B cell (primary cell): ENCODE results near the gene SINHCAF. TPM values are rescaled to one million over a fixed set of nuclear protein-coding genes. Genes with fewer than 3 reads are reported as not detected.

Experiments used
- ATAC-seq: fragments of 200-7000 bp; cut with Tn5 transposase; one replicate; pipeline ENCODE4 v1.10.0; 2021; ENCODE audit warnings: low read depth, mild to moderate bottlenecking, moderate number of reproducible peaks, moderate library complexity
- CTCF ChIA-PET: fragments of 350-600 bp; sonication (Branson Sonifier 250); formaldehyde crosslinking; loops from one replicate; lab custom pipeline; 2021; ENCODE audit warnings: antibody characterized with exemption, inconsistent platforms; lab: Charles Lee
- POLR2A ChIA-PET: fragments of 350-600 bp; sonication (Branson Sonifier 250); formaldehyde crosslinking; loops from one replicate; lab custom pipeline; 2021; ENCODE audit warnings: antibody characterized with exemption; lab: Charles Lee
- DNase-seq: peaks from one replicate; pipeline ENCODE4 v3.0.0; 2013
- H2AFZ ChIP-seq: 2 replicates; pipeline ENCODE4 v1.6.1; 2012; ENCODE audit warnings: mild to moderate bottlenecking, low read depth, low read length; ENCODE audit not compliant: insufficient read depth, poor library complexity, severe bottlenecking
- H3K27ac ChIP-seq, 2 donors: 1 replicate in 1 of 2; 2 replicates in 1 of 2; pipeline ENCODE4 v1.5.1; 2012 to 2013; ENCODE audit warnings: low read length in 2 of 2, mild to moderate bottlenecking in 2 of 2, moderate library complexity in 1 of 2
- H3K27me3 ChIP-seq, 4 experiments: fragments of 200-600 bp in 1 of 4; sonication (generic) in 1 of 4; replicated peaks in 1 of 4; 1 replicate in 2 of 4; 2 replicates in 2 of 4; pipeline versions ENCODE4 v1.6.1 to v1.7.0; 2013 to 2016; ENCODE audit warnings: low read length in 3 of 4, mild to moderate bottlenecking in 2 of 4, mixed read lengths in 1 of 4, moderate library complexity in 1 of 4; ENCODE audit not compliant: insufficient read depth in 4 of 4, control insufficient read depth in 3 of 4; ENCODE audit errors: control extremely low read depth in 1 of 4
- H3K36me3 ChIP-seq, 2 experiments: replicated peaks in 1 of 2; 1 replicate in 1 of 2; 2 replicates in 1 of 2; pipeline versions ENCODE4 v1.6.1 to v1.7.1; 2013; ENCODE audit warnings: low read length in 1 of 2; ENCODE audit not compliant: insufficient read depth in 2 of 2, control insufficient read depth in 1 of 2; ENCODE audit errors: control extremely low read depth in 1 of 2, extremely low read depth in 1 of 2
- H3K4me1 ChIP-seq, 2 donors: fragments of 200-600 bp in 1 of 2; sonication (generic) in 1 of 2; 1 replicate in 1 of 2; 2 replicates in 1 of 2; pipeline versions ENCODE4 v1.5.1 to v1.6.1; 2013 to 2017; ENCODE audit warnings: low read length in 2 of 2; ENCODE audit not compliant: control insufficient read depth in 2 of 2, insufficient read depth in 2 of 2
- H3K4me2 ChIP-seq: replicated peaks from 2 replicates; pipeline ENCODE3; 2012; ENCODE audit warnings: mild to moderate bottlenecking, low read depth, low read length; ENCODE audit not compliant: poor library complexity, severe bottlenecking
- H3K4me3 ChIP-seq, 5 experiments: fragments of 200-600 bp in 1 of 5; sonication (generic) in 1 of 5; 1 replicate in 3 of 5; 2 replicates in 2 of 5; pipeline versions ENCODE4 v1.5.1 to v1.7.0; 2011 to 2016; ENCODE audit warnings: low read length in 4 of 5, mild to moderate bottlenecking in 4 of 5, low read depth in 2 of 5, control low read depth in 1 of 5, moderate library complexity in 1 of 5; ENCODE audit not compliant: insufficient read depth in 1 of 5; ENCODE audit errors: control extremely low read depth in 1 of 5, extremely low read depth in 1 of 5
- H3K79me2 ChIP-seq: fragments of 200-600 bp; sonication (generic); one replicate; pipeline ENCODE4 v1.6.0; 2016; ENCODE audit warnings: low read length; ENCODE audit not compliant: control insufficient read depth, insufficient read depth
- H3K9ac ChIP-seq: fragments of 200-600 bp; sonication (generic); 2 replicates; pipeline ENCODE4 v1.6.1; 2017; ENCODE audit warnings: mild to moderate bottlenecking, low read length, moderate library complexity
- H3K9me3 ChIP-seq, 3 donors: one replicate each; pipeline versions ENCODE4 v1.6.1 to v1.7.1; 2013; ENCODE audit warnings: low read length in 2 of 3; ENCODE audit not compliant: control insufficient read depth in 2 of 3, insufficient read depth in 1 of 3; ENCODE audit errors: control extremely low read depth in 1 of 3
- H4K20me1 ChIP-seq: 2 replicates; pipeline ENCODE4 v1.6.0; 2012; ENCODE audit warnings: mild to moderate bottlenecking, low read length; ENCODE audit not compliant: insufficient read depth, control insufficient read depth, poor library complexity, severe bottlenecking
- H3K27ac Mint-ChIP-seq: one replicate; pipeline ENCODE4 v1.8.0; 2021; ENCODE audit warnings: mixed read lengths
- H3K27me3 Mint-ChIP-seq: one replicate; pipeline ENCODE4 v1.8.0; 2021; ENCODE audit warnings: mixed read lengths
- H3K4me1 Mint-ChIP-seq: one replicate; pipeline ENCODE4 v1.8.0; 2021; ENCODE audit warnings: mixed read lengths
- H3K4me3 Mint-ChIP-seq: one replicate; pipeline ENCODE4 v1.8.0; 2021; ENCODE audit warnings: mixed read lengths
- H3K9me3 Mint-ChIP-seq: one replicate; pipeline ENCODE4 v1.8.0; 2022; ENCODE audit warnings: mixed read lengths; ENCODE audit not compliant: insufficient read depth
- EZH2 ChIP-seq: IDR thresholded peaks from 2 replicates; pipeline ENCODE4 v1.6.1; 2012; ENCODE audit warnings: borderline replicate concordance, low read depth, mild to moderate bottlenecking, moderate library complexity, low read length; ENCODE audit not compliant: insufficient read depth, poor library complexity, severe bottlenecking
- WGBS: methylation state at CpG from one replicate; pipeline ENCODE4 v1.1.5; 2013; ENCODE audit warnings: missing lambda C conversion rate; ENCODE audit not compliant: insufficient coverage; 5-methylcytosine and 5-hydroxymethylcytosine counted together
- intact Hi-C: fragments of 100-400 bp; cut with micrococcal nuclease; formaldehyde crosslinking; loops from one replicate; pipeline ENCODE4 v1.10.0; 2022
- polyA plus RNA-seq: library from polyadenylated mRNA; depleted of rRNA; stranded (reverse); fragments of >200 nt; gene quantifications from 2 replicates; pipeline ENCODE4 v1.2.3, GENCODE V29; 2012
- total RNA-seq, 2 donors: library from RNA; stranded (reverse); fragments of 120-200 nt in 1 of 2; gene quantifications; 1 replicate in 1 of 2; 2 replicates in 1 of 2; pipeline versions ENCODE4 v1.2.3 to v1.2.4, GENCODE V29; 2013 to 2022
- TF ChIP-seq, protein P1 (sequence below): fragments of 200-600 bp; IDR thresholded peaks from one replicate; pipeline ENCODE4 v1.8.0; 2022; ENCODE audit warnings: antibody characterized with exemption, mild to moderate bottlenecking

The SINHCAF gene
- total and polyA plus RNA-seq, 2 donors (not counting 1 experiment from before 2014, with no cell fraction given): 43.5 to 129 TPM

DNA sequence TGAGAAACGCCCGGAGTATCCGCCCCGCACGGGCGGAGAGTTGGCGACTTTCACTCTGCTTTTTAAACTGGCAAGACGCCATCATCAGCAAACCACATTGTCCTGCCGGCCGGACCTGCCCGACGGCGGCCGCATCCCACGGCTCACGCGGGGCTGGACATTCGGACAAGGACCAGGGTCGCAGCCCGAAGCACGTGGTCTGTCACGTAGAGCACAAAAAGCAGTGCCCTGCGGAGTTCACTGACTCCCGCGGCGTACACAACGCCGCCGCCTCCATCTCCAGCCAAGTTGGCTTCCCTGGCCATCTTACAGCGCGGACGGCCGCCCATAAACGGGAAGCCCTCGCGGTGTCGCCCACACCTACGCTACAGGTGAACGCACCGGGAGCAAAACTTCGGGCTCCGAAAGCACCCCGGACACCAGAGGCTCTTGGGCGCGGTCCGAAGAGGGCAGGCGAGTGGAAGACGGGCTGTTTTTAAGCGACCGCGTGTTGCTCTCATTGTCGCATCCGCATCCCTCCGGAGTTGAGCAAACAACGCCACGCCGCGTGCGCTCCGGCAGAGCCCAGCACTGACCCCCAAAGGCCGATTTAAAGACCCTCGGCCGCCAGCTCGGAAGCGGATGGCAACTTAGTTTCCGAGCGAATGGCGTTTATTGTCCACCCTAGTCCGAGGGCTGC lies 966 bp downstream of the SINHCAF start:
- H3K27me3 Mint-ChIP-seq: no peaks in the 10 kb centered on the region
- Histone ChIP-seq H3K27me3 (no peaks in the 10 kb centered on the region), H3K9me3 (no peaks in the 10 kb centered on the region), H2AFZ (peak overlapping the region; percentile 84), H3K79me2 (peaks cover 59% of the 10 kb centered on the region), H3K4me3 (peak overlapping the region; percentile 70 to 96 (median 93)), H3K4me2 (peak overlapping the region; percentile 93), H3K9ac (peak overlapping the region; percentile 96), H3K36me3 (peaks cover 0 to 2% of the 10 kb centered on the region in 2 experiments), H3K27ac (peak overlapping the region; percentile 97), H3K4me1 (peaks cover 32 to 36% of the 10 kb centered on the region in 2 donors), H4K20me1 (no peaks in the 10 kb centered on the region)
- peak overlapping the region; percentile 98 for H3K4me3 Mint-ChIP-seq
- peak; percentile 2 for ATAC-seq
- WGBS: under 1% methylated on average over 69 of the region's 69 CpGs
- H3K27ac Mint-ChIP-seq: peak overlapping the region; percentile 99
- H3K9me3 Mint-ChIP-seq: no peaks in the 10 kb centered on the region
- intact Hi-C loops: loop anchor here (2.0 to 10.0 kb wide), 4 partner anchors 77 to 1944 kb away; partner anchors contain the start of genes ERGIC2 and YARS2
- peaks cover 41% of the 10 kb centered on the region for H3K4me1 Mint-ChIP-seq
- TF ChIP-seq, protein P1, sequence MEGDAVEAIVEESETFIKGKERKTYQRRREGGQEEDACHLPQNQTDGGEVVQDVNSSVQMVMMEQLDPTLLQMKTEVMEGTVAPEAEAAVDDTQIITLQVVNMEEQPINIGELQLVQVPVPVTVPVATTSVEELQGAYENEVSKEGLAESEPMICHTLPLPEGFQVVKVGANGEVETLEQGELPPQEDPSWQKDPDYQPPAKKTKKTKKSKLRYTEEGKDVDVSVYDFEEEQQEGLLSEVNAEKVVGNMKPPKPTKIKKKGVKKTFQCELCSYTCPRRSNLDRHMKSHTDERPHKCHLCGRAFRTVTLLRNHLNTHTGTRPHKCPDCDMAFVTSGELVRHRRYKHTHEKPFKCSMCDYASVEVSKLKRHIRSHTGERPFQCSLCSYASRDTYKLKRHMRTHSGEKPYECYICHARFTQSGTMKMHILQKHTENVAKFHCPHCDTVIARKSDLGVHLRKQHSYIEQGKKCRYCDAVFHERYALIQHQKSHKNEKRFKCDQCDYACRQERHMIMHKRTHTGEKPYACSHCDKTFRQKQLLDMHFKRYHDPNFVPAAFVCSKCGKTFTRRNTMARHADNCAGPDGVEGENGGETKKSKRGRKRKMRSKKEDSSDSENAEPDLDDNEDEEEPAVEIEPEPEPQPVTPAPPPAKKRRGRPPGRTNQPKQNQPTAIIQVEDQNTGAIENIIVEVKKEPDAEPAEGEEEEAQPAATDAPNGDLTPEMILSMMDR: no peak
- no peak for TF ChIP-seq EZH2
- ChIA-PET POLR2A (no interaction called here), CTCF (interaction anchor here (2.3 kb wide), 1 partner anchor 78 kb away, joined by 8 read pairs; no protein-coding TSS in a partner anchor)
- peak; percentile 71 for DNase-seq
